Measurements from ENCODE around the gene KCTD20.
A peak's percentile ranks its signal among the peaks of the same experiment; 100 is the strongest.
"Not testable (repeated sequence)": the region's sequence is repeated elsewhere in the genome, so short reads cannot be mapped to it uniquely, and the experiment has no call there.

KCTD20 gene

GRCh38 chr6:36445621-36446020, 2.8 kb downstream of the KCTD20 start:
- ATAC-seq: no peak

DNA sequence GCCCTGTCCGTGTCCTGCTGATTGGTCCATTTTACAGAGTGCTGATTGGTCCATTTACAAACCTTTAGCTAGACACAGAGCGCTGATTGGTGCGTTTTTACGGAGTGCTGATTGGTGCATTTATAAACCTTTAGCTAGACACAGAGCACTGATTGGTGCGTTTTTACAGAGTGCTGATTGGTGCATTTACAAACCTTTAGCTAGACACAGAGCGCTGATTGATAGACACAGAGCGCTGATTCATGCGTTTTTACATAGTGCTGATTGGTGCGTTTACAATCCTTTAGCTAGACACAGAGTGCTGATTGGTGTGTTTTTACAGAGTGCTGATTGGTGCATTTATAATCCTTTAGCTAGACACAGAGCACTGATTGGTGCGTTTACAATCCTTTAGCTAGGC, 6.4 kb downstream of the KCTD20 start:
- not testable (repeated sequence) for ATAC-seq

DNA sequence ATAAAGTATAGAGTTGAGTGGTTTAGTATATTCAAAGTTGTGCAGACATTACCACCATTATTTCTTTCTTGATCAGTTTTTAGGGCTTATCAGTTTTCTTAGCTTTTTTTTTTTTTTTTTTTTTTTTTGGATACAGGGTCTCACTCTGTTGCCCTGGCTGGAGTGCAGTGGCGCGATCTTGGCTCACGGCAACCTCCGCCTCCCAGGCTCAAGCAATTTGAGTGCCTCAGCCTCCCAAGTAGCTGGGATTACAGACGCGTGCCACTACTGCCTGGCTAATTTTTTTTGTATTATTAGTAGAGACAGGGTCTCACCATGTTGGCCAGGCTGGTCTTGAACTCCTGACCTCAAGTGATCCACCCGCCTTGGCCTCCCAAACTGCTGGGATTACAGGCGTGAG, 10.1 kb downstream of the KCTD20 start:
- not testable (repeated sequence) for ATAC-seq

DNA sequence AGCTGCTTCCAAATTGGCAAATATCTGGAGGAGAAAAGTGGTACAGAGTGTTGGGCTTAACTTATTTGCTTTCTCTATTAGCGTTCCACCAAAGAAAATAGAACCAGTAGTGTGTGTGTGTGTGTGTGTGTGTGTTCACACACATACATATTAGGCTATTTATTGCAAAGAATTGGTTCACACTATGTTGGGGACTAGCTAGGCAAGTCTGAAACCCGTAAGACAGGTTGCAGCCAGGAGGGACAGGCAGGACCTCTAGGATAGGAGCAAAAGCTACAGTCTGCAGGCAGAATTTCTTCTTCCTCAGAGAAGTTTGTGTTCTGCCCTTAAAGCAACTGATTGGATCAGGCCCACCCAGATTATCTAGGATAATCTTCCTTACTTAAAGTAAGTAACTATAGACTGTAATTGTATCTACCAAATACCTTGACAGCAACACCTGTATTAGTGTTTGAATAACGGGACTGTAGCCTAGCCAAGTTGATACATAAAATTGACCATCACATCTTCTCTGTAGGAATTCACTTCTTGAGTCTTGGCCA, 12.8 kb downstream of the KCTD20 start:
- ATAC-seq: no peak

DNA sequence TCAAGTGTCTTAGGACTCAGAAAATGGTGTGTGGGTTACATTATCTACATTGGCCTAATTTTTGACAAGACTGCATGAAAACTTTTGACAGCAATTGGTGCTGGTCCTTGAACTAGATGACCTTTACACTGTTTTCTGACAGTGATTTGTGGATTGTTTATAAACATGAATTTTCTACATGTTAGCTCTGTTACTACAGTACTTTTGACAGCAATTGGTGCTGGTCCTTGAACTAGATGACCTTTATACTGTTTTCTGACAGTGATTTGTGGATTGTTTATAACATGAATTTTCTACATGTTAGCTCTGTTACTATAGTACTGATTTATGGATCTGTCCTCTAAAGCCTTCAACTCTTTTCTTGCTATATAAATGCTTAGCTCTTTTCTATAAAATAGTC, 16.7 kb downstream of the KCTD20 start:
- ATAC-seq: no peak

DNA sequence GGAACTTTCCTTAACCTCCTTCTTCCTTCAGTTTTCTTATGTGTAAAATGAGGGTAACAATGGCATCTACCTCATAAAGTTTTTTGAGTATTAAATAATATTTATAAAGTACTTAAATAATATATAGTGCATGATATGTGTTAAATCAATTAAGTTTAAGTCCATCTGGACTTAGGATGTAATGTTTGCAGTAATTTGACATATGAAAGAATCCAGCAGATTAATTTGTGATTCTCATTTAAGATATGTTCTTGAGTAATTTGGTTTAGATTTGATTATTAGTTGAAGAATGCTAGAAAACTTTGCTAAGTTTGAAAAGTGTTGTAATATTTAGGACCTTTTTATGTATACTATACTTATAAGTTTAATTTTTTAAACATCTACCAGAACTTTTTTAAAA, 18.1 kb downstream of the KCTD20 start:
- ATAC-seq: no peak

- no peak for ATAC-seq
Measured at GRCh38 chr6:36461646-36462045, 18.8 kb downstream of the KCTD20 start.

DNA sequence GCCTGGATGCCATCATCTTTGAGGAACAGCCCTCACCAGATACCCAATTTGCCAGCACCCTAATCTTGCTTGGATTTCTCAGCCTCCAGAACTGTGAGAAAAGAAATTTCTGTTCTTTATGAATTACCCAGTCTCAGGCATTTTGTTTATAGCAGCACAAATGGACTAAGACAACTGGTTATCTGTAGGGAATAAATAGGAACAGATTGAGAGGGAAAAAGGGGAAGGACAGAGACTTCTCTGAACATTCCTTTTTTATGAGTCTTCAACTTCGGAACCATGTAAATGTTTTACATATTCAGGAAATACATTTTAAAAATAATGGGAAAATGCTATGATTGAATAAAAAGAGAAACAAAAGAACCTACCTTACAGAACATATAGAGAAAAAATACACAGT, 20.9 kb downstream of the KCTD20 start:
- no peak for ATAC-seq

DNA sequence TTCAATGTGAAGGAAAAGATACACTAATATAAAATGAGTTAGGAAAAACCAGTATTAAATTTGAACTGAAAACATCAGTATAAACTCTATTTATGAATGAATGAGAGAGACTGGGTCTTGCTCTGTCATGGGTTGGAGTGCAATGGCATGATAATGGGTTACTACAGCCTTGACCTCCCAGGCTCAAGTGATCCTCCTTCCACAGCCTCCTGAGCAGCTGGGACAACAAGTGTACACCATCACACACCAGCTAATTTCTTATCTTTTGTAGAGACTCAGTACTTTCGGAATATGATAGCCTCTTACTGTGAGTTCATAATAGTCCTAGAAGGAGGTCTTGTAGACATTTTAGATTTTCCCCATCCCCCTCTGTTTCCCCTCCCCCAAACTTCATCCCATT, 21.4 kb downstream of the KCTD20 start:
- no peak for ATAC-seq

GRCh38 chr6:36467625-36468024, 24.8 kb downstream of the KCTD20 start:
- no peak for ATAC-seq

DNA sequence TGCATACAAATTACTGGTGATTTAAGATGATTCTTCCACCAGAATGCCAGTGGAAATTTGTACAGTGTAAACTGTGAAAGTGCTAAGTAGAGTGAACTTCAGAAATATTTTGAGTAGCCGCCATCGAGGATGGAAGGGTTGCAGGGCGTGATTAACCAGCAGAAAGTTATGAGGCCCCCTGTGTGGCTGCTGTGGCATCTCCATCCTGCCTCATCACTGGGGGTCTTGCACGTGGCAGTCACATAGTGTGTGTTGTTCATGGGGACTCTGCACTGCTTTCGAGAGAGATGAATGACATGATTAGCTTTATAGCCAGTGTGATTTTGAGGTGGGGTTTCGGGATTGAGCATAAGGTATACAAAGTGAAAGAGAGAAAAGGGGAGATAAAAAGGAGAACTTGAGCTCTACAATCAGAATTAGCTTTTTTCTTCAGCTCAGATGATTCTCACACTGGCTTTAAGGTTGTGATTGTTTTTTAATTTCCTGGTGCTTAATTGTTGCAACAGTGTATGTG, 26.4 kb downstream of the KCTD20 start:
- ATAC-seq: no peak

DNA sequence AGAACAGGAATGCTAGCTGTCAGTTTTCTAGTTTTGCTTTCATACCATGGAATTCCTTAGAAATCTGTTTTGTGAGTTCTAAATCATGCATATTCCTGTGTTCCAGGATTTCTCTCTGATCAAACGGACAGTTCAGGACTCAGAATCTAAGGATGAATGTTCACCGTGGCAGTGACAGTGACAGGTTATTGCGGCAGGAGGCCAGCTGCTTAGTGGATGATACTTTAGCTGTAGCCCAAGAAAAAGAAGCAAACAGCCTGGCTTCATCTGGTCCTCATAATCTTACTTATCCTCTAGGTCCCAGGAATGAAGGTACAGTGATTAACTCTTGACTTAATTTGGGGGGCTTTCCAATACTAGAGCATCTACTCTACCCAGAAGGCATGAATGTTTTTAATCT, 27.1 kb downstream of the KCTD20 start:
- no peak for ATAC-seq

- no peak for ATAC-seq
Measured at GRCh38 chr6:36478051-36478526, 35.3 kb downstream of the KCTD20 start.

DNA sequence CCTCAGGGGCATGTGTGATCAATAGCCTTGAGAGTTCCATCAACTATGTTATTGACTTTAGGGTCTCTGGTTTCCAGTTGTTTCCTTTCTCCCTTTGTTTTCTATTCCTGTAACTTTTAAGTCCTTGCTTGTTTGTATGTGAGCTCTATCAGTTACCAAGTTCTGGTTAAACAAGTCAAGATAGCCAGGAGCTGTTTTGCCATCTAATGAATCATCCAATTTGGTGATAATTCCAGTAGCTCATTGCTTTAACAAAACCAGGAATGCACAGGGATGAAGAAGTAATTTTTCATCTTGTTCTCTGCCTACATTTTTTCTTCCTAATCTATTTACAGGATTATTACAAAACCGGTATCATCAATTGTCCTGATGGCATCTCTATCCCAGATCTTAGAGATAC, 36.5 kb downstream of the KCTD20 start:
- ATAC-seq: no peak

DNA sequence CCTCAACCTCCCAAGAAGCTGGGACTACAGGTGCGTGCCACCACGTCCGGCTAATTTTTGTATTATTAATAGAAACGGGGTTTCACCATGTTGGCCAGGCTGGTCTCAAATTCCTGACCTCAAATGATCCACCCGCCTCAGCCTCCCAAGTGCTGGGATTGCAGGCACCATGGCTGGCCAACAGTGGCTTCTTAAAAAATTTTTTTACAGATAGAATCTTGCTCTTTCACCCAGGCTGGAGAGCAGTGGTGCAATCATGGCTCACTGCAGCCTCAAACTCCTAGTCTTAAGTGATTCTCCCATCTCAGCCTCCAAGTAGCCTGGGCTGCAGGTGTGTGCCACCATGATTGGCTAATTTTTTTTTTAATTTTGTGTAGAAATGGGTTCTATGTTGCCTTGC, 40.5 kb downstream of the KCTD20 start:
- not testable (repeated sequence) for ATAC-seq

GRCh38 chr6:36484736-36485135, 41.9 kb downstream of the KCTD20 start:
- no peak for ATAC-seq

- no peak for ATAC-seq
Measured at GRCh38 chr6:36487698-36488097, 44.9 kb downstream of the KCTD20 start.

GRCh38 chr6:36488221-36488620, 45.4 kb downstream of the KCTD20 start:
- no peak for ATAC-seq

GRCh38 chr6:36489426-36489825, 46.6 kb downstream of the KCTD20 start:
- ATAC-seq: no peak

DNA sequence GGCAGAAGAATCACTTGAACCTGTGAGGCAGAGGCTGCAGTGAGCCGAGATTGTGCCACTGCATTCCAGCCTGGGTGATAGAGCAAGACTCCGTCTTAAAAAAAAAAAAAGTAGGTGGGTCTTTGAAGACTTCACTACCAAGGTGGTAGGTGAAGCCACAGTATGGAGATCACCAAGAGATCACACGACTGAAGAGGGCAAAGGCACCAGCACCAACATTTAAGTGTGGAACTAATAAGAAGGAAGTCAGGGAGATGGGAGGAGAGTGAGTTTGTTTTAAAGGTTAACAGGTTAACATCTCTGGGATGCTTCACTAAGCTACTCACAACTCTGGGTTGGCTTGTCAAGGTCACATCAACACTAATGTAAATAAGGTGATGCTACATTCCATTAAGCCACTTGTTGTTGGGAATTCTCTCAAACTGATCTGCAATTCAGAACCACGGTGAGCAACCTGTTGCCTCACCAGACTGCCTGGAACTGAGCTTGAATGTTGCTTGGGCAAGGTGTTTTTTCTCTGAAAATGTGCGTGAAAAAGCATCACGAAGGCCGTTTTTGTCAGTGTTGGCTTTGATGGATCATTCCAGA, 48.7 kb downstream of the KCTD20 start:
- no peak for ATAC-seq

DNA sequence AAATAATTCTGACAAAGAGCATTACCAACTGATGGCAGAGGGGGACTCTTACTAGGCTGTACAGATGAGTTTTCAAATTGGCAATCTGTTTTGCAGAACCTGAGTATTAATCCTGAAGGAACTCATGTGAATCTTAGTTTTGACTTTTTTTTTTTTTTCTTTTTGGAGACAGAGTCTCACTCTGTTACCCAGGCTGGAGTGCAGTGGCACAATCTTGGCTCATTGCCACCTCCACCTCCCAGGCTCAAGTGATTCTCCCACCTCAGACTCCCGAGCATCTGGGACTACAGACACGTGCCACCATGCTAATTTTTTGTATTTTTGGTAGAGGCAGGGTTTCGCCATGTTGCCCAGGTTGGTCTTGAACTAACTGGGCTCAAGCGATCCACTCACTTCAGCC, 49.3 kb downstream of the KCTD20 start:
- no peak for ATAC-seq

DNA sequence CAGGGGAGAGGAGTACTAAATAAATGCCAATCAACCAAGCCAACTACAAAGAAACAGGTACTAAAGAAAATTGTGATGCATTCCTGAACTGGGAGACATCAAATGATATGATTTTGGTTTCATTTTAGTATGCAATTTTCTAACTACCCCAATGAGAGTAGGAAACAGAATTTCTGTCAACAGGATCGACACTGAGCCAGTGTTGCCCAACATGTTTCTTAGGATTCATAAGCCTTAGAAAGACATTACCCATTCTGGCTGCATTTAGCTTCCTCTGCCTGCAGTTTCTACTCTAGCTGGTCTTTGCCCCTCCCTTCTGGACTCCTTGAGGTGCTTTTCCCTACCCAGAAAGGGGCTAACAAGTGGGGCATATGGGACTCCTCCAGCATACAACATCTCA, 49.8 kb downstream of the KCTD20 start:
- peak in 1 of 2 donors; percentile 28 for ATAC-seq

DNA sequence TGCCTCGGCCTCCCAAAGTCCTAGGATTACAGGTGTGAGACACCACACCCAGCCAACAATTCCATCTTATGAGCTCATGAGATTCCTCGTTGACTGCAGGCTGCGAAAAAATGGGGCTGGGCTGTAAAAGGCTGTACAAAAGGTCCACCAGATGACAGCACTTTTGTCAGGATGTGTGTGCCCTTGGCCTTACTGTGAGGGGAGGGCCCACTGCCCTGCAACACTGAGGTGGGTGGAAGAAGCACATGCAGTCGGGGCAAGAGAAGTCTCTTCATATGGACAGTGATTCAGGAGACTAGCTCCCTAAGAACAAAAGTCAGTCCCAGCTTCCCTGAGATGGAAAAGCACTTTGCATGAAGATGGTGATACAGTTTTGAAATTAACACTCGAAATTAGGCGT, 50.5 kb downstream of the KCTD20 start:
- ATAC-seq: no peak

DNA sequence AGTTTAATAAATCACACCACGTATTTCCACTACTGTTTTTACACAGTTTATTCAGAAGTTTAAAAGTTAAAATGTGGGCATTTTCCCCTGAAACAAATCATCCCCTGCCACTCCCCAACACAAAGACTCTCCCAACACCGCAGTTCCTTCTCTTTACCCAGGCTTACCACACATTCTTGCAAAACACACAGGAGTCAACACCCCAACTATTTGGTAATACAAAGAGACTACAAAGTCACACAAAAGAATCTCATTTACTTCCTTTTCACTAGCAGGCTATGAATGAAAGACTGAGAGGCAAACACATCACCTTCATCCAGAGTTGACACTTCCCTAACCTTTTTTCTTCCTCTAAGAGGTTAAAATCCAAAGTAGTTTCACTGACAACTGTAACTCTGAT, 51.1 kb downstream of the KCTD20 start:
- no peak for ATAC-seq

DNA sequence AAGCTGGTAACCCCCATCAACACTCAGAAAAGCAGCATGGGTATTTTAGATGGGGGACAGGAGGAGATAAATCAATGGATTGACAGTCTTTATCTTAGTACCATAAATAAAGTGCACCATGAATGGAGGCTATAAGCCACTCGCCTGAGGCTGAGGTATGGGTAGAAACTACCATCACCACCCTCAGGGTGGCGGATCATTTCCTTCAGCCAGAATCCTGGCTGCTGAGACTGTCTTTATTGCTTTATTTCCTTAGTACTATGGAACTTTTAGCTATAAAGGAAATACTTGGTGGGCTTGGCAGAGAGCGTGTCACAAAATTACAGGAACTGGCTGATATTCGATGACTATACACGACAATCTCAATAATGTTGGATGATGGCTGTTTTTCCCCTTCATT, 52.3 kb downstream of the KCTD20 start:
- ATAC-seq: no peak

Measured in activated CD4-positive, CD25-positive, alpha-beta regulatory T cell treated with anti-CD3 and anti-CD28 coated beads, Interleukin-2, amount 50 U/mL, for 24 hours (primary cell).